Dedifferentiated amniotic fluid mesenchymal stem cell (primary cell): ENCODE data around the gene PCGF5.
"Not testable (repeated sequence)": the region's sequence is repeated elsewhere in the genome, so short reads cannot be mapped to it uniquely, and the experiment has no call there.

Source experiments
- DNase-seq: peaks from one replicate; pipeline ENCODE4 v3.0.0-alpha.2; 2016; ENCODE audit errors: extremely low spot score

Gene PCGF5

DNA sequence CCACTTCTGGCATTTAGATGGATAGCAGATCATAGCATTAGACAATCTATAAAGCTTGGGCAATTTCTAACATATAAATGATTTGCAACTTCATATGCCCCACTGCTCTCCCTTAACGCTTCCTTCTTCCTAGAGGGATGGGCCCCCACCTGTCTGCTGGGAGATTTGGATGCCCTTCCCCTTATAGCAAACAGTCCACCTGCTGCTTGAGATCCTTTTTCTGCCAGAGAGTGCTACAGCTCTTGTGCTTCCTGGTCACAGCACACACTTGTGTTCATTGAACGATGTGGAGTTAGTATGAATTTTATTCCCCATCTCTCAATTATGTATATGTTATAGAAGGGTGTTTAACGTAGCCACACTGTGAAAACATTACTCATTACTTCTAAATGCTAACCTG lies 10.4 kb upstream of the PCGF5 start:
- no peak for DNase-seq

DNA sequence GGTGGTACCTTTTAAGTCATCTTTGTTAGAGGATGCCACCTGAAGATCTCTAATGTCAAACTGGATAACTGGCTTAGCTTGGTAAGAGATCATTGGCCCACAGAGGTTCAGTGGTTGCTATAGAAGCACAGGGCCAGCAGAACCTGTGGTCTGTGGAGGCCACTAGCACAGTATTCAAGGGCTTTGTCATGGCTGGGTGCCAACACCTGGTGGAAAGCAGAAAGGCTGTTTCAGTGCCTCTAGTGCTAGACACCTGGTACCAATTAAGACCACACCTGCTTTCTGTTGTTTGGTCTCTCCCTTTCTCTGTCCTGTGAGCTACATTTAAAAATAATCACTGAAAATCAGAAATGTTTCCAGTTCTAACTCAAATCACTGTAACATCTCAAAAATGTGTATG lies 10.0 kb upstream of the PCGF5 start:
- no peak for DNase-seq

DNA sequence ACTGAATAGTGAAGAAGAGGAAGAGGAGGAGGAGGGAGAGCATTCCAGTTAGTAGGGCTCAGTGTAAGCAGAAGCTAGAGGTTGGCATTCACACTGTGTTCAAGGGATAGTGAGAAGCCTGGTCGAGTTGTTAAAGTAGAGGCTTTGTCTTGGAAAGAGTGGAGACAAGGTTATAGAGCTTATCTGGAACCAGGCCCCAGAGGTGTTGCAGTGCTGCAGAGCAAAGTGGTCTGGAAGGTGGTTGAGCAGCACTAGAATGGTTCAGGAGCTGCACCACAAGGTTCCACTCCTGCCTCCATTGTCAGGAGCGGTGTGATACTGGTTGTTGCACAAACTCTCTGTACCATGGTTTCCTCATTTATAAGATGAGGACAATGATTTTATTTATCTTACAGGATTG lies 8.8 kb upstream of the PCGF5 start:
- DNase-seq: no peak

DNA sequence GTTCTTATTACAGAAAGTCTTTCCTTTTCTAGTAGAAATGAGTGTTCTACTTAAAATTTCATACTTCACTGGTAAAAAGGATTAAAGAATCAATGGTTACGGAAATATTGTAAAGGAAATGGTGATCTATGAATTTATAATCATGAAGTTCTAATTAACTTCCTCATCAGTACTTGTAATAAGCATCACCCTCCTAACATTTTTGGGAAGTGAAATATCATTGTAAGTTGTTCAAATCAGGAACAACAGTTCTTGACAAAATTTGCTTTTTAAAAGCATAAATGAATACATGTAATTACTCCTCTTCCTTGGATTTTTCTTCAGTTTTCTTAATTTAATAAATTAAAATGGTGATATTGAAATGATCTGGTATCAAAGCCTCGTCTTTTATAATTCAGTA lies 5.6 kb upstream of the PCGF5 start:
- no peak for DNase-seq

DNA sequence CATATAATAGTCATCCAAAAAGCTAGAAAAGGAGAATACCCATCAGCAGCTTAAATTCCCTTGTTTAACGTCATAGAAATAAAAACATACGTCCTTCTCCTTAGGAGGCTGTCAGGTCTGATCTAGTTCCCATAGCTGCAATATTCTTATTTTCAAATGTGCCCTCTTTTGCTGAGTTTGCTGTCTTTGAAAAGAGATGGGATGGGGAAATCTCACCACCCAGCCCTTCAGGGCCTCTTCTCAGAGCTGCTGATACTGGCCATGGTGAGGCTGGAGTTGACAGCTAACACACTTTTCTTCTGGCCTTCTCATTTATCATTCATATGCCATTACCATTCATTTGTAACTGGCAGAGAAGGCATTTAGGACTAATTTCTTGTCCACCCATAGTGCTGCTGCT lies 5.1 kb upstream of the PCGF5 start:
- no peak for DNase-seq

DNA sequence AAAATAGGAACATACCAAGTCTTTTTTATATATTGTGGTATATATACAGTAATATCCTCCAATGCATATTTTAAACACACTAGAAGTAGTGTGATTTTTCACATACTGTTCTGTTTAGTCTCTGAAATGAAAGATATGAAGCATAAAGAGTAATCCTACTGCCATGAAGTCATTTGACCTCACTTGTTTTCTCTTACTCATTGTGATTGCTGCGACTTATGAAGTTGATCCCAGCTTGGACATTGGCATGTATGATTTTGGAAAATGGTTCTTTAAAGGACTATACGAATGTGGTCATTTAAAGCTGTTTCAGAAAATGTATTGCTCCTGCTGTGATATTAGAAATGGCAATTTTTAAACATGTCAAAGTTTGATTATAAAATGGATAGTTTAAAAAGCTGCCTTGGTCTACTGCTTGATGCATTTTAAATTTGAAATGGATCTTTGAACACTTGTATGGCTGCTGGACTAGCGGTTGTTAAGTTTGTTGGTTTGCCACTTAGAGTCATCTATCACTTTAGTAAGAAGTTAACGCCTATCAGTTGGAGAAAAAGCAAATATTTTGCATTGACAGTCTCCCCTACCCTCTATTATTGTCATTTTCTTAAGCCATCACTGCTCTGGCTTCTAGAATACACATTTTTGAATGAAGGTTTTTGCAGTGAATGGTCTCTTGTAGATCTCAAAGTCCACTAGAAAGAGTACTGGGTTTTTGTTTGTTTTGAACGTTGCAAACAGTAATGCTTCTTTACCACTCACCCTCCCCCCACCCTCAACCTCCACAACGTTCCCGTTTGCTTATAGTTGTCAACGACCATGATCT lies 881 bp upstream of the PCGF5 start:
- peak; percentile 41 for DNase-seq

DNA sequence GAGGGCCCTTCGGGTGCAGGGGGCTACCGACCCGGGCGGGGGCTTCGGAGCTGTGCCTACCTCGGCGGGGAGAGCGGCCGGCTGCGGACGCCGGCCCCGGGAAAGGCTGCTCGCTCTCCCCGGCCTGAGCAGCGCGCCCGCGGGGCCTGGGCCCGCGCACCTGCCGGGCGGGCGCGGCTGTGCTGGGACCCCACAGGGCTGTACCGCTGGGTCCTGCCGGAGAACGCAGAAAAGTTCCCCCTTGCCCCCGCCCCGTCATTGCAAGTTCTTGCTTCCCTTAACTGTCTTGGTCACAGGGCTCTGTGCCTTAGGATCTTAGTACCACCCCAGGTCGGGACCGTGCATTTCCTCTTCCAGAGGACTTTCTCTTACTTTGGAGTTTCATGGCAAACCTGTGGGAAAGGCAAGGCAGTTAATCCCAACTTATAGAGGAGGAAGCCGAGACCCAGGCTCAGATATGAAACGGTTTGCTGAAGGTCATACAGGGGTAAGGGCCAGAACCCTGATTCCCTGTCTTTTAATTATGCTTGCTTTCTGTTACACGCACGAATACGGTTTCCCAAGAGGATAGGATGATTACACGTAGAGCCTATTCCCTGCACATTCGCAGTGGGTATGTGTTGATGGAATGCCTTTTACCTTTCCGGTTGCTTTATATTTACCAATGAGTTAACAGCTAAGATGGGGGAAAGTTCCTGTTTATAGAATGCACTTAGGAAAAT lies 652 bp downstream of the PCGF5 start:
- no peak for DNase-seq

DNA sequence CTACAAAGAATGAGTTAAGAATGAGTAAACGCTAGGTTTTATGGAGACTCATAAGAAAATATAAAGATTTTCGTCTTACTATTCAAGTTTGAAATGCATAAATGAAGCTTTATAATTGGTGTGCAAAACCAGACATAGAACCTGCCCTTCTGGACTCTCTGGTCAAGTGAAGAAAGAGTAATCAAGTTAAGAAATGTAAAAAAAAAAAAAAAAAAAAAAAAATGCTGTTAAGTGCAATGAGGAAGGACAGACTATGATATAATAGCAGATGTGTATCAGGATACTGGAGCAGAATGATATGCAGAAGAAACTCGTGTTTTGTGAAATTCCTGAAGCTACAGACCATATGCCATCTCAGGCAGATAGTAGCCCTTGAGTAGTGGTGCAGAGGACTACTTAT lies 5.6 kb downstream of the PCGF5 start:
- DNase-seq: no peak

DNA sequence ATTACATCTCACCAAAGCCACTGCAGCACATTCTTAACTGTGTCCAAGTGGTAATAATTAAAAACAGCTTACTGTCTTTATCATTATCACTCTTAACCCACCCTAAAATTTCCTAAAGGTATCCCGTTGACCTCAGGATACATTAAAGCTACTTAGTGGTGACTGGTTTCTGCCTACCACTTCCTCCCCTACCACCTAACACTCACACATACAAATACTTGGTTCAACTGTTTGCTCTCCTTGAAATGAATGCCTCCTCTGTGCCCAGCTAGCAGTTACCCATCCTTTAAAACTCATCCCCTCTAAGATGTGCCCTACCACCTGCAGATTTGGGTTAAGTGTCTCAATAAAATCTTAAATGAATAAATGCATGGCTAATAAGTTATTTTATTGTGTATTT lies 7.1 kb downstream of the PCGF5 start:
- no peak for DNase-seq

DNA sequence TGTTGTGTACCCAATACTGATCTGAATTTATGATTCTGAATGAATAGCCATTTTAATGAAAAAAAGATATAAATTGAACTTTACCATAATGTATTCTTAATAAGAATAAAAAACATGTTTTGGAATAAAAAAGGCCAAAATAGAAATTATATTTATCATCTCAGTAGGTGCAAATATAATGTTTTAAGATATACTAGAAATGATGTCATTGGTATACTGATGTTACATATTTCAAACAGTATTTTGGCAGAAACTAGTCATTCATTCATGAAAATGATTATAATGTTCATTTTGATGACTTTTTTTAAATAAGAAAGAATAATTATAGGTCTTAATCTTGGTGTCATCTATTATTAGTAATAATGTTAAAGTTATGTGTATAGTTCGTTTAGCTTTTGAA lies 9.2 kb downstream of the PCGF5 start:
- DNase-seq: no peak

DNA sequence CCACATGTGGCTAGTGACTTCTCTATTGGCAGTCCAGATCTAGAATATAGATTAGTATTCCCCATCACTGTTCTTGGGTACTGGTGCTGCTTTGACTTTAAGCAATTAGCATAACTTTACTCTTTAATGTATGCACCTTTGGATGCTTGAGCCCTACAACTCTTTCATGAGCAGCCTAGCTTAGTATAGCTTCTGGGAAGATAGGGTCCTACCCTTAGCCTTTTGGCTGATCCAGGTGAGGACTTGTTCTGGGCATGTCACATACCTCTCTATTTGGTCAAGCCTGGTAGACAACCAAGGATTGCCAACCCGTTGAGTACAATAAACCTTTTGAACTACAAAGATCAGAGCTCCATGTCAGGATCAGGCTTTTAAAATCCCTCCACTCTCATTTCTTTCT lies 17.7 kb downstream of the PCGF5 start:
- no peak for DNase-seq

DNA sequence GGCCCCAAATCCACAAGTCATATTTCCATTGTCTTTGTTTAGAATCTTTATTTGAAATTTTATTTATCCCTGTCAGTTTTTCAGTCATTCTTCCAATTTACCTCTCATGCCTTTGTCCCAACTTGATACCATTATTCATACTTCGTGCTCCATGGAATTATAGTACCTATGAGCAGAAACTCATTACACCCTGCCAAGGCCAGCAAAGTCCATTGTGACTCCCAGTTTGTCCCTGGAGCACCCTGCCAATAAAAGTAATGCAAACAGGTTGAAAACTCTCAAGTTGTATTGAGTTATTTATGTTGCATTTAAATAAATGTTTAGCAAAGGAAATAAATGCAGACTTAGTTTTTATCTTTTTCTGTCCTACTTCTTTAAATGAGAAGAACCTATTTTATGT lies 19.3 kb downstream of the PCGF5 start:
- no peak for DNase-seq

DNA sequence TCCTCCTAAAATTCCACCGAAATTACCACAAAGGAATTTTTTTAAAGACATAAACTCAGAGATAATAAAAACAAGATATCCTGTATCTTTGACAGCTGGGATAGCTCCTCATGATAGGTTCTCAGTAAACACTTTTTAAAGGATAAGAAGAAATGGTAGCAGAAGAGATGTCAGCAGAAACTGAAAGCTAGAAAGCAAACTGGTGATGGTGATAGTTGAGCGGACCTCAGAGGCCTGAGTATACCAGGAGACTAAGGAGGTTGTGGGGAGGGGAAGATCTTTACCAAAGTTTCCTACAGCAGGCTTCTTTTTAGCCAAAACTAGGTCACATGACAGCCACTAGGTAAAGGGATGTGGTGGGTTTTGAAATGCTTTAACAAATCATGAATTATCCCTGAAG lies 22.5 kb downstream of the PCGF5 start:
- DNase-seq: no peak

DNA sequence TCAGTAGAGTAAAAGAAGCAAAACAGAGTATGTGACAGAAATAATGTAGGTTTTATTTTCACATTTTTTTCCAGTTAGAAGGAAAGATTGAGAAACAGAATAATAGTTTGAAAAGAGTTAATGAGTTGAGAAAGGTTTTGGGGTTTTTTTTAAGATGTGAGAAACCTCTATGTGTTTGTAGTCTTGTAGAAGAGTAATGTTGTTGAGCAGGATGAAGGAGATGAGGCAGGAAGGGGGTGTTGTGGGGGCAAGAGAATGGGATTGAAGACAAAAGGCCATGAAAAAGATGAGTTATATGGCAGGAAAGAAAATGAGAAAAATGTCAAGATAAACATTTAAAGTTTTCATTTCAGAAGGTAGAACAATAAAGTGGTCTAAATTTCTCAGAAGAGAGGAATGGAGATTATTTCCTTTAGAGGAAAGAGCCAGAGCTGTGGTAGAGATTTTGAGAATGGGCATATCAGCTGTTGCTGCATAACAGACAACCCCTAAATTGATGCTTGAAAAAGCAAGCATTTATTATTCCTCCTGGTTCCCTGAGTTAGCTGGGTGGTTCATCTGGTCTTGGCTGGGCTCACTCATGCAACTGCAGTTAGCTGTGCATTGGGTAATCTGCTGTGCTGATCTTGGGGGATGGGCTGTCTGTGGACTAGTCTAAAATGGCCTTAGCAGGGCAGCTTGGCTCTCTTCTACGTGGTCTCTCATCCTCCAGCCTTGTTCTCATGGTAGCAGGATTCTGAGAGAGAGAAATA lies 27.1 kb downstream of the PCGF5 start:
- DNase-seq: no peak

DNA sequence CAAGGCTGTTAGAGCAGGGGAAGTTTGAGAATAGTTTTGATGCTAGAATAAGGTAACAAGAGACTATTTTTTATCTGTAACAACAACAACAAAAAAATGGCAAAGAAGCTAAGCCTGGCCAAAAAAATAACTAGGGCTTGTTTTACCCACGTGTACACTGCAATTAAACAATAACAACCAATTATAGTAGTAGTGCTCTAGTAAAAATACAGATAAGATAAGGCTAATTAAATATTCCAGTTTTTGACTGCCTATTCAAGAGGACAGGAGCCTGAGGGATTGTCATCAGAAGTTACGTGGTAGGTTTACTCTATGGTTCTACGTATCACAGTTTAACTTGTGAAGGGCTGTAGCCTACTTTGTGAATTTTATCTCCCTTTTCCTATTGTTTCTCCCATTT lies 29.2 kb downstream of the PCGF5 start:
- no peak for DNase-seq

DNA sequence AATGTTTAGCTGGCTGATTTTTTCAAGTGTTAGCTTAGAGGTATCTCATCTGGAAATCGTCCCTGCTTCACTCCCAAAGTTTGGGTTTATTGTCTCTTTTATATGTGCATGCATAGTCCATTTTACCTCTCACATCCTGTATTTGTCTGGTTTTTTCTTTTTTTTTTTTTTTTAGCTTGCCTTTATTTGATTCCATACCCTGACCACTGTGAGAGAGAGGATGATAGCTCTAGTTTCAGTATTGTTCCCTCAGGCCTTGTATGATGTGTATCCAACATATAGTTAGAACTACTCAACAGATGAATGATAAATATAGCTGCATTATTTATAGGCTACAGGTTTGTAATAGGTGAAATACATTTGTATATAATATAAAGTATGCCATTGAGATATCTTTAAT lies 29.9 kb downstream of the PCGF5 start:
- DNase-seq: no peak

DNA sequence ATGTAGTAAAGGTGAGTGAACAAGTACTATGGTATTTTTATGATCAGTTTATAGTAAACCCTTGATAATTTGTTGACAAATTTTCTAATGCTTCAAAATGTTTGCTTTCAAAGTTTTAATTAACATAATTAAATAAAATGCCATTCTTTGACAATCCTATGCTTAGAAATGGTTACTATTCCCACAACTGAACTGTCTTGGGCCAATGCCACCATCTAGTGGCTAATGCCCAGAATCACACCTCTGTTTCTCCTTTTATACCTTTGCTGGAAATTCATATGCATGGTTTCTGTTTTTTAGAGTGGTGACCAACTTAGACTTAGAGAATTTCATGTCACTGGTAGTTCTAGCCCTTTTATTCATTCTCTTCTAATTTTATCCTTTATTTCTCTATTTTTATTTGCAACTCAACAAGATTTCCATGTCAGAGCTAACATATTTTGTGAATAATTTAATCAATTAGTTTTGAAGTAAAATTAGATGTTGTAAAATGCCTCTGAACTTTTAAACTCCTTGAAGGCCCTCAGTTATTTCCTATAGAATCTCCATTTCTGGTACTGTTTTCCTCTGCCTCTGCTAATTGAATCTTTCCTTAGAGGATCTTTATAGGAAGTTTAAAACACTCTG lies 31.1 kb downstream of the PCGF5 start:
- peak; percentile 53 for DNase-seq

DNA sequence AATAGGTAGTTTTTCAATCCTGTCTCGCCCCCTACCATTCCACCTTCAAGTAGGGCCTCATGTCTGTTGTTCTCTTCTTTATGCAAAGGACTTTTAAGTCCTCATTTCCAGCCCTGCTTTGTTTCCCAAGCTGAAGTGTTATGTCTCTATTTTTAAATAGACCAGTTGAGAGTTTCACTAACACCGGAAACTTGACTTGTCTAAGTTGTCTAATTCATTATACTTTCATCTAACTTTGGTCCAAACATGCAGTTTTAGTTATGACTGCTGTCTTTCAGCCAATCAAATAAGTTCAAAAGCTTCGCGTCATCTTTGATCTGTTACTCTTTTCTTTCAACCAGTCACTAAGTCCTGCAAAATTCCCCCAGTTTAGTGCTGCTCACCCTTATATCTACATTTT lies 32.8 kb downstream of the PCGF5 start:
- DNase-seq: no peak

DNA sequence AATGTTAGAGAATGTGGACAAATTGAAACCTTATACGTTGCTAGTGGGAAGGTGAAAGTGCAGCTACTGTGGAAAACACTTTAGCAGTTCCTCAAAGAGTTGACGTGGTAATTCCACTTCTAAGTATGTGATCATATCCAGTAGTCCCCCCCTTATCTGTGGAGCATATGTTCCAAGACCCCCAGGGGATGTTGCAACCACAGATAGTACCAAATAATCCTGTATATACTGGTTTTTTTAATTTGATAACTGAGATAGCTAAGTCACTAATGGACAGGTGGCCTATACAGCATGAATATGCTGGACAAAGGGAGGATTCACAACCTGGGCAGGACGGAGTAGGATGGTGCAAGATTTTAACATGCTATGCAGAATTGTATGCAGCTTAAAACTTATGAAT lies 36.8 kb downstream of the PCGF5 start:
- no peak for DNase-seq

DNA sequence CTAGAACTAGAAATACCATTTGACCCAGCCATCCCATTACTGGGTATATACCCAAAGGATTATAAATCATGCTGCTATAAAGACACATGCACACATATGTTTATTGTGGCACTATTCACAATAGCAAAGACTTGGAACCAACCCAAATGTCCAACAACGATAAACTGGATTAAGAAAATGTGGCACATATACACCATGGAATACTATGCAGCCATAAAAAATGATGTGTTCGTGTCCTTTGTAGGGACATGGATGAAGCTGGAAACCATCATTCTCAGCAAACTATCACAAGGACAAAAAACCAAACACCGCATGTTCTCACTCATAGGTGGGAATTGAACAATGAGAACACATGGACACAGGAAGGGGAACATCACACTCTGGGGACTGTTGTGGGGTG lies 40.0 kb downstream of the PCGF5 start:
- not testable (repeated sequence) for DNase-seq

DNA sequence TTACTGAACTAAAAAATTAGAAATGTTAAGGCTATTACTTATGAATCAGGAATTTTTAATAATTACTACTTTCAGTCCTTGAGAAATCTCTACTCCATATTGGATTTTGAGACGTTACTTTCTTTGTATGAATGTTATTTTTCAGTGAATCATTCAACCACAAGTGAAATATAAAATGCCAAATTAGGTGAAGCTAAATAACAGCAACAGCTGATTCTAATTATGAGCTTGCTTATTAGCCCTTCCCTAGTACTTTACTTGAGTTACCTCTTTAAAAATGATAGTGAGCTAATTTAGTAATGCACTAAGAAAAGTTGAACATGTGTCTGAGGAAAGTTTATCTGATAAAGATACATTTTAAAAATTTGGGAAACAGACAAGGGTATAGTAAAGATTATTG lies 51.4 kb downstream of the PCGF5 start:
- DNase-seq: no peak

DNA sequence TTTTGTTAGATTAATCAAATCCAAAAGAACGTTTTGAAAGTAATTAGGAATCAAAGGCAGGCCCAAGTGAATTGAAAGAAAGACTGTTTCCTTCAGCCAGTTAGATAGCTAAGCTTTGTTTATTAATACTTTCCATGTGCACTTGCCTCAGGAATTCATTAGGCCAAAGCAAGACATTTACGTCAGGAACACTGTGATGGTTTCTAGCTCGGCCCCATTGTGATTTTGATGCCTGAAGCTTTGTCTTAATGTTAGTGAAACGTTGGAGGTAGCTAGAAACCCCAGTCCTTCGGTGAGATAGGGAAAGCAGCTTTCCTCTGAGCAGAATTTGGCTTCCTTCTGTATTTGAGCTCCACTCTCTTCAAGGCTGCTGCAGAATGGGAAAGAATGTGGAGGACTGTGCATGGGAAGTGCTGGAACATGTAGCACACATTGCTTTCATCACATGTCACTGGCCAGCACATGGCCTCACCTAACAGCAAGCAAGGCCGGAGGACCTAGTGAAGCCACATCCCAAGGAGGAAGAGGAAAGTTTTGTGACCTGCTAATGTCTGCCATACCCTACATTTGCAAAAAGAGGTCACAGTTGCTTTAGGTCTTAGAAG lies 64.1 kb downstream of the PCGF5 start:
- no peak for DNase-seq
